ENCODE results near the gene AAGAB. TPM values are rescaled to one million over a fixed set of nuclear protein-coding genes. Genes with fewer than 3 reads are reported as not detected.
"Not testable (repeated sequence)": the region's sequence is repeated elsewhere in the genome, so short reads cannot be mapped to it uniquely, and the experiment has no call there.

AAGAB gene
- polyA plus RNA-seq, 1 donor from 2014 or later, result 114 TPM

- no peak overlapping the region for H3K9ac ChIP-seq (ENCODE audit: low read length)
- H3K9me3 ChIP-seq (ENCODE audit: low read length), result peaks cover 4% of the 10 kb centered on the region
- no peaks in the 10 kb centered on the region for H3K79me2 ChIP-seq (replicated peaks; ENCODE audit: insufficient read depth, low read length)
- no peaks in the 10 kb centered on the region for H3K9me2 ChIP-seq (ENCODE audit: insufficient read depth, low read length)
- no peak for TF ChIP-seq MXI1 (conservative IDR thresholded peaks at IDR 0.05; ENCODE audit: poor library complexity, severe bottlenecking)
- no peak for TF ChIP-seq EZH2 (IDR thresholded peaks at IDR 0.05; ENCODE audit: borderline replicate concordance, insufficient read depth, low read length, poor library complexity, severe bottlenecking)
- TF ChIP-seq EP300 (conservative IDR thresholded peaks at IDR 0.05; ENCODE audit: poor library complexity, severe bottlenecking), result no peak
- no peak for TF ChIP-seq REST (IDR thresholded peaks at IDR 0.05; ENCODE audit: borderline replicate concordance)
- TF ChIP-seq TAF1 (IDR thresholded peaks at IDR 0.05; ENCODE audit: low read depth), result no peak
- no peak for TF ChIP-seq POLR2AphosphoS5 (IDR thresholded peaks at IDR 0.05)
- TF ChIP-seq RAD21 (conservative IDR thresholded peaks at IDR 0.05), result no peak
- no peak overlapping the region for H3K4me3 ChIP-seq (ENCODE audit: low read length)
- no peaks in the 10 kb centered on the region for H3F3A ChIP-seq (ENCODE audit: insufficient read depth, low read length, poor library complexity, severe bottlenecking)
- no peak overlapping the region for H3K27ac ChIP-seq (ENCODE audit: low read length)
- no peaks in the 10 kb centered on the region for H3K27me3 ChIP-seq (ENCODE audit: insufficient read depth, low read depth, low read length)
- no peaks in the 10 kb centered on the region for H3K36me3 ChIP-seq (ENCODE audit: insufficient read depth, low read length)
- no peaks in the 10 kb centered on the region for H4K20me1 ChIP-seq (ENCODE audit: insufficient read depth)
- H2AFZ ChIP-seq (ENCODE audit: low read depth, low read length), result no peak overlapping the region
- no peak overlapping the region for H3K4me2 ChIP-seq (ENCODE audit: low read length)
Measured at GRCh38 chr15:67290319-67290718, 35.9 kb upstream of the AAGAB start.

- not testable (repeated sequence) for H3K79me2 ChIP-seq (replicated peaks; ENCODE audit: insufficient read depth, low read length); H4K20me1 ChIP-seq (ENCODE audit: insufficient read depth); H3K27ac ChIP-seq (ENCODE audit: low read length); H2AFZ ChIP-seq (ENCODE audit: low read depth, low read length); H3K36me3 ChIP-seq (ENCODE audit: insufficient read depth, low read length); H3K4me2 ChIP-seq (ENCODE audit: low read length); H3K9ac ChIP-seq (ENCODE audit: low read length); H3F3A ChIP-seq (ENCODE audit: insufficient read depth, low read length, poor library complexity, severe bottlenecking); H3K9me2 ChIP-seq (ENCODE audit: insufficient read depth, low read length); H3K27me3 ChIP-seq (ENCODE audit: insufficient read depth, low read depth, low read length); H3K4me3 ChIP-seq (ENCODE audit: low read length); H3K9me3 ChIP-seq (ENCODE audit: low read length)
Measured at GRCh38 chr15:67286400-67286799, 31.9 kb upstream of the AAGAB start.

GRCh38 chr15:67285625-67286024, 31.2 kb upstream of the AAGAB start:
- H3F3A ChIP-seq (ENCODE audit: insufficient read depth, low read length, poor library complexity, severe bottlenecking); H3K9me3 ChIP-seq (ENCODE audit: low read length); H3K27me3 ChIP-seq (ENCODE audit: insufficient read depth, low read depth, low read length); H3K27ac ChIP-seq (ENCODE audit: low read length); H2AFZ ChIP-seq (ENCODE audit: low read depth, low read length); H3K9me2 ChIP-seq (ENCODE audit: insufficient read depth, low read length); H3K4me3 ChIP-seq (ENCODE audit: low read length); H3K36me3 ChIP-seq (ENCODE audit: insufficient read depth, low read length); H3K79me2 ChIP-seq (replicated peaks; ENCODE audit: insufficient read depth, low read length); H4K20me1 ChIP-seq (ENCODE audit: insufficient read depth); H3K9ac ChIP-seq (ENCODE audit: low read length); H3K4me2 ChIP-seq (ENCODE audit: low read length): not testable (repeated sequence)

GRCh38 chr15:67281714-67282113, 27.3 kb upstream of the AAGAB start:
- Histone ChIP-seq H3F3A (ENCODE audit: insufficient read depth, low read length, poor library complexity, severe bottlenecking) (no peaks in the 10 kb centered on the region), H3K9ac (ENCODE audit: low read length) (no peak overlapping the region), H3K27me3 (ENCODE audit: insufficient read depth, low read depth, low read length) (no peaks in the 10 kb centered on the region), H4K20me1 (ENCODE audit: insufficient read depth) (no peaks in the 10 kb centered on the region), H2AFZ (ENCODE audit: low read depth, low read length) (no peak overlapping the region), H3K27ac (ENCODE audit: low read length) (no peak overlapping the region), H3K9me2 (ENCODE audit: insufficient read depth, low read length) (no peaks in the 10 kb centered on the region), H3K36me3 (ENCODE audit: insufficient read depth, low read length) (no peaks in the 10 kb centered on the region), H3K9me3 (ENCODE audit: low read length) (no peaks in the 10 kb centered on the region), H3K4me3 (ENCODE audit: low read length) (no peak overlapping the region), H3K4me2 (ENCODE audit: low read length) (no peak overlapping the region), H3K79me2 (replicated peaks; ENCODE audit: insufficient read depth, low read length) (no peaks in the 10 kb centered on the region)
- TF ChIP-seq POLR2AphosphoS5 (IDR thresholded peaks at IDR 0.05) (no peak), EZH2 (IDR thresholded peaks at IDR 0.05; ENCODE audit: borderline replicate concordance, insufficient read depth, low read length, poor library complexity, severe bottlenecking) (no peak), EP300 (conservative IDR thresholded peaks at IDR 0.05; ENCODE audit: poor library complexity, severe bottlenecking) (no peak), RAD21 (conservative IDR thresholded peaks at IDR 0.05) (no peak), SMC3 (conservative IDR thresholded peaks at IDR 0.05; ENCODE audit: poor library complexity) (no peak), MXI1 (conservative IDR thresholded peaks at IDR 0.05; ENCODE audit: poor library complexity, severe bottlenecking) (no peak), REST (IDR thresholded peaks at IDR 0.05; ENCODE audit: borderline replicate concordance) (no peak), CTCF (IDR thresholded peaks at IDR 0.05; ENCODE audit: poor library complexity, severe bottlenecking) (no peak), TAF1 (IDR thresholded peaks at IDR 0.05; ENCODE audit: low read depth) (no peak)

Measured in neural cell (in vitro differentiated cells).